ENCODE results near the gene STIM1.

- TF ChIP-seq POLR2A (IDR thresholded peaks at IDR 0.05): no peak
- no peak for TF ChIP-seq CTCF (IDR thresholded peaks at IDR 0.05)
Observed at GRCh38 chr11:4027746-4028145, 172.3 kb downstream of the STIM1 start.

Measured in right lobe of liver (tissue), 4 donors.